GM18909 (cell line): Measurements from ENCODE around the gene SNX25.
"Not testable (repeated sequence)": the region's sequence is repeated elsewhere in the genome, so short reads cannot be mapped to it uniquely, and the experiment has no call there.

Source experiments
- ATAC-seq: cut with Tn5 transposase; IDR thresholded peaks from one replicate; pipeline ENCODE4 v1.9.1; 2021; ENCODE audit warnings: mild to moderate bottlenecking; ENCODE audit not compliant: unreplicated experiment, poor library complexity

SNX25 gene

GRCh38 chr4:185204238-185204910, 5.0 kb upstream of the SNX25 start:
- ATAC-seq: no peak

- not testable (repeated sequence) for ATAC-seq
Observed at GRCh38 chr4:185205073-185205472, 4.3 kb upstream of the SNX25 start.

- no peak for ATAC-seq
Observed at GRCh38 chr4:185205697-185206342, 3.6 kb upstream of the SNX25 start.

- ATAC-seq: no peak
Observed at GRCh38 chr4:185207466-185207865, 1.9 kb upstream of the SNX25 start.

- ATAC-seq: peak; percentile 15
Observed at GRCh38 chr4:185209852-185210101, 379 bp downstream of the SNX25 start.

GRCh38 chr4:185210102-185210981, 944 bp downstream of the SNX25 start:
- peak; percentile 13 for ATAC-seq

- no peak for ATAC-seq
Observed at GRCh38 chr4:185211035-185211434, 1.6 kb downstream of the SNX25 start.

- no peak for ATAC-seq
Observed at GRCh38 chr4:185211641-185212040, 2.2 kb downstream of the SNX25 start.

- ATAC-seq: no peak
Observed at GRCh38 chr4:185212581-185212980, 3.2 kb downstream of the SNX25 start.

GRCh38 chr4:185213877-185214276, 4.5 kb downstream of the SNX25 start:
- ATAC-seq: peak; percentile 58

GRCh38 chr4:185215261-185215660, 5.9 kb downstream of the SNX25 start:
- no peak for ATAC-seq

GRCh38 chr4:185217408-185217975, 8.1 kb downstream of the SNX25 start:
- ATAC-seq: no peak

- no peak for ATAC-seq
Observed at GRCh38 chr4:185218312-185218711, 8.9 kb downstream of the SNX25 start.

GRCh38 chr4:185219551-185220344, 10.3 kb downstream of the SNX25 start:
- peak; percentile 81 for ATAC-seq

- ATAC-seq: no peak
Observed at GRCh38 chr4:185221491-185221890, 12.1 kb downstream of the SNX25 start.

GRCh38 chr4:185221912-185222311, 12.5 kb downstream of the SNX25 start:
- ATAC-seq: no peak

- no peak for ATAC-seq
Observed at GRCh38 chr4:185222598-185222997, 13.2 kb downstream of the SNX25 start.

- ATAC-seq: no peak
Observed at GRCh38 chr4:185224597-185224996, 15.2 kb downstream of the SNX25 start.

- no peak for ATAC-seq
Observed at GRCh38 chr4:185225940-185226339, 16.5 kb downstream of the SNX25 start.

- ATAC-seq: no peak
Observed at GRCh38 chr4:185227131-185227551, 17.7 kb downstream of the SNX25 start.
